Stimulated activated CD4-positive, alpha-beta T cell treated with anti-CD3 and anti-CD28 coated beads, TNF-alpha, amount 100 ng/mL, for 4 hours (primary cell): ENCODE data around the gene TPRA1.
"Not testable (repeated sequence)": the region's sequence is repeated elsewhere in the genome, so short reads cannot be mapped to it uniquely, and the experiment has no call there.

Experiments used
- DNase-seq, 3 experiments: peaks; one replicate each; pipeline ENCODE4 v3.0.0-alpha.2; 2020; ENCODE audit warnings: low read depth in 3 of 3

Gene TPRA1

DNA sequence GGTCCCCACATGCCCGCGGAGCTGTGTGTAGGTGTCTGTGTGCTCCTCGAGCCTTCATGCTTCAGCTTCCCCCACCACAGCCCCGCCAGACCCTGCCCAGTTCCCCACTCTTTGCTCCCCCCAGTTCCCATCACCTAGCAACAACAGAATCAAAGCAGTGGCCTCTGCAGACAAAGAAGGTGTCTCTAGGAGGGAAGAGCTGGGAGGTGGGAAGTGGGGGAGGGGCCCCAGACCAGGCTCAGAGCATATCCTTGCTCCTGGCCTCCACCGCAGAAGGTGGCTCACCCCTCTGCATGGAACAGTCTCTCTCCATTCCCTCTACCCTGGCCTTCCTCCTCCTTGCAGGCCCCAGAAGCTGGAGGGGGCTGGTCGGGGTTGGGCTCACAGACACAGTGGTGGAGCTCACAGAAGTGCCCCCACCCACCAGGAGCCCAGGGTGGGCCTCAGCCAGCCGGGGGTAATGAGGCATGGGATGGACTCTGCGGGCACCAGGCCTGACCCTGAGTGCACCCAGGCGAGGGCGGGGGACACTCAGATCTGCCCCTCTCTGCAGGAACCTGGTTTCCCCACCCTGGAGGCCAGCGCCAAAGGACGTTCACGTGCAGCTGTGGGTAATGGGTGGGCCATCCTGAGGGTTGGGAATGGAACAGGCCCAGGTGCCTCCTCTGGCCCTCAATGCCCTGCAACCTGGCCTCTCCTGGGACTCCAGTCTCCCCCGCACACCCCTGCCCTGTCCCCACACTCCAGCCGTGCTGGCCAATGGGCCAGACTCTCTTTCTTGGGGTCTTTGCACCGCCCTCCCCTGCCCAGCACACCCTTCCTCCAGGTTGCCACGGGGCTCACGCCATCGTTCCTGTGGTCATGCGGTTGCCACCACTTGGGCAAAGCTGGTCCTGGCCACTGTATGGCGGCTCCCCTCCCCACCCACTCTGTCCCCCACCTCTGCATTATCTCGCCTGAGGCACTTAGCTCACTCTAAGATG, 53.4 kb downstream of the TPRA1 start:
- no peak for DNase-seq

DNA sequence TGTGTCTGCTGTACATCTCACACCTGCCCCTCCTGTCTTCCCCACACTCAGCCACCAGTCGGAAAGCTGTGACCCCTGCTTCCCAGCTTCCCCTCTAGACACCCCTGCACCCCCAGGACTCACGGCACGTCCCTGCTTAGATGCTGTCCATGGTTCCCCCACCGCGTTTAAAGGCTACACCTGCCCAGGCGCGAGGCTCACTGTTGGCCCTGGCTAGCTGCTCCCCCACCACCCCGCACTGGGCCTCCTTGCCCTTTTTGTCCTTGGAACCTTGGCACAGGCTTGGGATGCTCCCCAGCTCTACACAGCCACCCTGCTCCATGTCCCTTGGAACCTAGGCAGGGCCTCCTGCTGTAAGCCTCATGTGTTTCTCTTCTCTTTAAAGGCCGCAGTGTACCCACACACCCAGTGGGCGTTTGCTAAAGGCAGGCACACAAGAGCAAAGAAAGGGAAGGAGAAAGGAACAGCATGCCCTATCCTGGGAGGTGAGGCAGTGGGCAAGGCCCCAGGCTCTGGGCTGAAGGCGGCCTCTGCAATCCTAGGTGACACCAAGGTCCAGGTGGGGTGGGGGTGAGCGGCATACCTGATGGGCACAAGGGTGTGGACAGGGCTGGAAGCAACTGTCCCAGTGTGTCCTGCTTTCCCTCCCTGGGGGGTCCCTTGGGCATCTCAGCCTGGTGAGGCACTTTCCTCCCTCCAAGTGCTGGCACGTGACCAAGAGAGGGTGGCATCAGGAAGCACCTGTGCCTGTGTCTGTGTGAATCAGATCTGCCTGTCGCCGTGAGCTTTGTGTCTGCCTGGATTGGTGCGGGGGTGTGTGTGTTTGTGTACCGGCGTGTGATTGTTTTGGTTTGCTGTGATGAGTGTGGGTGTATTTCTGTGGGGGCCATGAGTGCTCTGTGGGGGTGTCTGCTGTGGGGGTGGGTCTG, 54.4 kb downstream of the TPRA1 start:
- DNase-seq = no peak

DNA sequence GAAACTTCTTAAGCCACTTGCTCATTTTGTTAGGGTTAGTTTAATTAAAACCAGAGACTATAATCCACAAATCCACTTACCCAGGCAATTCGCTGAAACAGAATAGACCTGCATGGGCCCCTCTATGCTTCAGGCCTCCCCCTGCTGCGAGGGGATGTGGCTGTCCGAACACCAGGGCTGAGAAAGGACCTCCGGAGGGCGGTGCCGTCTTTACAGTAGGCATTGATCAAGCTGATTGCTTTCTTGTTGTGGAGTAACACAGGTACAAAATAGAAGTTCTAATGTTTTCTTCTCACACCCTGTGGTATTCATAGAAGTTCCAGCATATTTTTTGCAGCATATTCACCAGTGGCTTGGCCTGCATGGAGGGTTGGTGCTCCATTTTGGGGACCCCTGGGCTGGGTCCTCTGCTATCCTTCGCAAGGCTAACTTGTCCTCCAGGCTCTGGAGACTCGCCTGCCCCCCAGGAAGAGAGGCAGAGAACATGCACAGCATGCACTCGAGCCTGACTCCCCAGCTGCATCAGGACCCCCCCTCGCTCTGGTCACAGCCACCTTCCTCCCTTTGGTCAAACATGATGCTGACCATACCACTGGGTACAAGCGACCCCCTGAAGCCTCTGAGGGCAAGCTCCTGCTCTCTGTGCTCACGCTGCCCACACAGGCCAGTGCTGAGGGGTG, 55.3 kb downstream of the TPRA1 start:
- no peak for DNase-seq

DNA sequence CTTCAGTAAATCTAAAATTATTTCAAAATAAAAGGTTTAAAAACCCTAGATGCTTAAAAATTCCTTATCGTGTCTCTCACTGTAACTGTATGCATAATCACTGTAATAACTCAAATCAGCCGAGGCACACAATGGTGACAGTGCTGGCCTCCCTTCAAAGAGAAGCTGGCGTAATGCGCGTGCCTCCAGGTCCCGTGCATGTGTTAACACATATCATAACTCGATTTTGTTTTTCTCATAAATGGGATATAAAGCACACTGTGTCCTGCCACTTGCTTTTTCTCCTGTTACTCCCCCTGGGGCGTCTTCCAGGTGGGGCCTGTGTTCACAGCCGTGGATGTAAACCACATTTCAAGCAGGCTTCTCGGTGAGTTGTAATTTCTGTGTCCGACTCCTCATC, 56.0 kb downstream of the TPRA1 start:
- no peak for DNase-seq

DNA sequence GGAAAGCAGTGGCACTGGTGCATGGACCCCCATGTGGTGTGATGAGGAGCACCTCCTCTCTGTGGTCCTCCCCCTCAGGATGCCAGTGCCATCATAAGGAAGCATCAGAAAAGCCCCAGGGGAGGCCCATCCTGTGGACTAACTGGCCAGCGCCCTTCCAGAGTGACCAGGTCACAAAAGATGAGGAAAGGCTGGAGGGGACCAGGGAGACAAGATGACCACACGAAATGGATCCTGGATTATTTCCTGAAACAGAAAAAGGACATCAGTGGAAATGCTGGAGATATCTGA, 56.4 kb downstream of the TPRA1 start:
- no peak for DNase-seq

DNA sequence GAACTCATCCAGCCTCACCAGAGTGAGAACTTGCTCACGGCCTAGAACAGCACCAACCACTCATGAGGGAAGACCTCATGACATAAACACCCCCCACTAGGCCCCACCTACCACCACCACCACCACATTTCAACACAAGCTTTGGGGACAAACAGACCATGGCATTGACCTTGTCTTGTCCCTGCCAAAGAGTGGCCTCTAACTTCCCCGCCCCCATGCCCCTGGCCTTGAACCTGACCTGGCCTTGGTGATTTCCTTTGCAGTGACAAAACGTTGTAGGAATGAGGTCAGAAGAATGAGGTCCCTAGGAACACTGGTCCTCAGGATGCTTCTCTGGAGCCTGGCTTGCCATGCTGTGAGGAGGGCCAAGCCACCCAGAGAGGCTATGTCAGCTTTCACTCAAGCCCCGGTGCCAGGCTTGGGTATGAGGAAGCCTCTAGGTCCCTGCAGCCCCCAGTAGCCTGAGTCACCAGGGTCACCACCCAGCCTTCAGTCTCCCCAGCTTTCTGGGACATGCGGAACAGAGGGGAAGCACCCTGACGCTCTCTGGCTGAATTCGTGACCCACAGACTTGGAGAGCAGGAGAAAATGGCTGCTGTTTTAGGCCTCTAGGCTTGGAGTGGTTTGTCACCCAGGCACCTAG, 57.9 kb downstream of the TPRA1 start:
- DNase-seq = no peak

DNA sequence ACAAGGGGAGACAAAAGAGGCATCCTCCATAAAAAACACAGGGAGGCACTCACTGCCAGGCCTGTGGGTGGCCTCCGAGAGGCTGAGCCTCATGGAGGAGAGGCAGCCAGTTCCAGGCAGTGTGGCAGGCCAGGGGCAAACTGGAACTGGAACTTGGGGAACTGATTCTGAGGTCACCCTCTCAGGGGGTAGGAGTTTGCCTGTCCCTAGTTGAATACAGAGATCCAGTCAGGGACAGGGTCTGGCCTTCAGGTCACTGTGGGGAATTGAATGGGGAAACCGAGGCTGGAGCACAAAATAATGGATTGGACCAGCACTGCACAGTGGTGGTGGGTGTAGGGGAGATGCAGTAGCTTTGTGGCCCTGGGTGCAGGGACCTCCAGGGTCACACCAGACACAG, 58.7 kb downstream of the TPRA1 start:
- DNase-seq = no peak

DNA sequence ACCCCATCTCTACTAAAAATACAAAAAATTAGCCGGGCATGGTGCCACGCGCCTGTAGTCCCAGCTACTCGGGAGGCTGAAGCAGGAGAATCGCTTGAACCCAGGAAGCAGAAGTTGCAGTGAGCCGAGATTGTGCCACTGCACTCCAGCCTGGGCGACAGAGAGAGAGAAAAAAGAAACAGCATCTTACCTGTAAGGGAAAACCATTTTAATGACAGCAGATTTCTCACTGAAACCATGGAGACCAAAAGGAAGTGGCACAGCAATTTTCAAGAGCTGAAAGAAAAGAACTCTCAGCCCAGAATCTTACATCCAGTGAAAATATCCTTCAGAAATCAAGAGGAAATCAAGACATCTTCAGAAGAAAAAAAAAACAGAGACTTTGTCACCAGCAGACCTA, 59.7 kb downstream of the TPRA1 start:
- not testable (repeated sequence) for DNase-seq

DNA sequence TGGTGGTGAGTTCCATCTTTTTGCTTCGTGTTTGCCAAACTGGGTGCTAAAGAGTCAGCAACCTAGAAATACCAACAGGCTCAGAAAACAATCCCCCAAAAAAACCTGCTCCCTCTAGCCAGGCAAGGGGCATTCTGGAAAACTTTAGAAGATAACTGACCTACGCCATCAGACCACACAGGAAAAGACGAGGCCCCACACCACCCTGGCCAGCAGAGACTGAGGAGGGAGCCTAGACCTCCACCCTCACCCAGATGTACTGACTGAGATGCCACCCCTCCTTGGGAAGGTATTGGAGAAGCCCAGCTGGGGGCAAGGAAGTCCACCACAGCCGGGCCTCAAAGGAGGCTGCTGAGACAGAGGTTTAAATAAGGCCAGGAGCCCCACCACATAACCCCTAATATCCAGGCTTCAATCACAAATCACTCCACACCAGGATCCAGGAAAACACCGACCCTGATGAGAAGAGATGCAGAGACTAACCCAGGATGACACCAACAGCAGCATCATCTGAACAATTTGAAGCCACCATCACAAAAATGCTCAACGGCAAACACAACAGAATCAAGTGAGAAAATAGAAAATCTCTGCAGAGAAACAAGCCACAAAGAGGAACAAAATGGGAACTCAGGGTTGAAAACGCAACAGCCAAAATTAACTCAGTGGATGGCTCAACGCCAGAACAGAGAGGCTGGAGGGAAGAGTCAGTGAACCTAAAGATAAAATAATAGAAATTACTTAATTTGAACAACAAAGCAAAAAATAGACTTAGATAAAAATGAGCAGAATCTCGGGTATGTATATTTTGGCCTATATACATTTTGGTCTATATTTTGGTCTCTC, 61.0 kb downstream of the TPRA1 start:
- DNase-seq = no peak

DNA sequence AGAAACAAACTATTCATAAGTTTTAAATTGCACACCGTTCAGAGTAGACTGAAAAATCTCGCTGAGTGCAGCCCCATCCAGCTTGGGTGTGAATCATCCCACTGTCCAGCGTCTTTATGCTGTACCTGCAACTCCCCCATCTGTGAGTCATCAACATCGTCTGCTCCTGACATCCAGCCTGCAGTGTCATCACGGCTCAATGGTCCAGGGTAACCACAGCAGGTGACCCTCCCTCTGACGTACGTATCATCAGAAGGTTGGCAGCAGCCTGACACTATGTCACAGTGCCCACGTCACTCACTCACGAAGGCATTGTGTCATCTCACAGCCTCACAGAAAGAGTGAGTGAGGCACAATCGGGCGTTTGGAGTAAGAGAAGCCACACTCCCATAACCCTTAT, 65.2 kb downstream of the TPRA1 start:
- DNase-seq = no peak

DNA sequence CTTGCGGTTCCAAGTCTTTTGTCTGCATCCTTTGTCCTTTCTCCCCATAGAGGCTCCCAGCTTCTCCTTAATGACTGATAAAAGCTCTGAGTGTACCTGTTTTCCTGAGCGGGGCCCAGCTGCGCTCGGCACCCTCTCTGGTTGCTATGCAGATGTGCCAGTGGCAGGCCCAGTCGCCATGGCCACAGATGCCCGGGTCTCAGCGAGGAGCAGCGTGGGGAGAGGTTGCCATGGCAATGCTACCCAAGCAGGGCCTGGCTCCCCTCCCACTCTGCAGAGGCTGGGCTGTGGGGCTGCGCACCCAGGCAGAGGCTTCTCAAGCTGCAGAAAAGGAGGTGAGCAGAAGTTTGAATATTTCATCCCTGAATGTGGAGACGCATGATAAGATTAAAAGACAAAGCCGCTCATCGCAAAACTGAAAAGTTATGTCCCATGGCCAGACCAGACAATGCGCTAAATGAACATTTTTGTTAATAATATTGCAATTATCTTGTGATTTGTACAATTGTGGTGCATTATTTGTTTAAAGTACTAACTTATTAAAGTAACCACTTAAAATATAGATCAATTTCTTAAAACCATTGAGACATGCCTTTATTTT, 66.1 kb downstream of the TPRA1 start:
- no peak for DNase-seq
